ENCODE results near the gene MOB3B.

- TF ChIP-seq CTCF (conservative IDR thresholded peaks at IDR 0.05 in 1 of 2, IDR thresholded peaks at IDR 0.05 in 1 of 2; ENCODE audit: low read depth in 1 of 2, low read length in 2 of 2) (no peak), EZH2 (IDR thresholded peaks at IDR 0.05; ENCODE audit: low read length, missing control alignments) (no peak)
Observed at GRCh38 chr9:27478322-27478721, 51.3 kb downstream of the MOB3B start.
